GM15510 (cell line): Measurements from ENCODE around the gene ROBO4.

Source experiments
- POLR2A ChIP-seq: IDR thresholded peaks from 3 replicates; pipeline ENCODE4 v1.6.1; 2011; ENCODE audit warnings: borderline replicate concordance; ENCODE audit not compliant: insufficient read length; ENCODE audit errors: extremely low read depth

ROBO4 gene

GRCh38 chr11:124898263-124898680 is 607 bp upstream of the ROBO4 start:
- no peak for TF ChIP-seq POLR2A

GRCh38 chr11:124896821-124897391 is 759 bp downstream of the ROBO4 start:
- no peak for TF ChIP-seq POLR2A

GRCh38 chr11:124896071-124896750 is 1.5 kb downstream of the ROBO4 start:
- TF ChIP-seq POLR2A = no peak

GRCh38 chr11:124895471-124895971 is 2.1 kb downstream of the ROBO4 start:
- no peak for TF ChIP-seq POLR2A

GRCh38 chr11:124894606-124895430 is 2.8 kb downstream of the ROBO4 start:
- TF ChIP-seq POLR2A = no peak

- no peak for TF ChIP-seq POLR2A
Measured at GRCh38 chr11:124893781-124894401, 3.8 kb downstream of the ROBO4 start.

- TF ChIP-seq POLR2A = no peak
Measured at GRCh38 chr11:124892750-124893454, 4.8 kb downstream of the ROBO4 start.

- no peak for TF ChIP-seq POLR2A
Measured at GRCh38 chr11:124892146-124892545, 5.5 kb downstream of the ROBO4 start.

- no peak for TF ChIP-seq POLR2A
Measured at GRCh38 chr11:124891373-124891861, 6.2 kb downstream of the ROBO4 start.

GRCh38 chr11:124890683-124891372 is 6.8 kb downstream of the ROBO4 start:
- no peak for TF ChIP-seq POLR2A

GRCh38 chr11:124890151-124890550 is 7.5 kb downstream of the ROBO4 start:
- TF ChIP-seq POLR2A = no peak

GRCh38 chr11:124889191-124890091 is 8.2 kb downstream of the ROBO4 start:
- no peak for TF ChIP-seq POLR2A

GRCh38 chr11:124887667-124888013 is 10.0 kb downstream of the ROBO4 start:
- no peak for TF ChIP-seq POLR2A
